HCT116 (cell line): ENCODE measurements around the gene OPN1MW3.
"Not testable (repeated sequence)": the region's sequence is repeated elsewhere in the genome, so short reads cannot be mapped to it uniquely, and the experiment has no call there.

Source experiments
- EZH2 ChIP-seq: fragments of 200-600 bp; sonication (generic); IDR thresholded peaks from 2 replicates; pipeline ENCODE4 v1.6.1; 2017; ENCODE audit warnings: antibody characterized with exemption, mixed run types
- POLR2AphosphoS5 ChIP-seq: IDR thresholded peaks from 2 replicates; pipeline ENCODE4 v1.6.1; 2011; ENCODE audit warnings: mild to moderate bottlenecking, low read depth, low read length, moderate library complexity
- YY1 ChIP-seq: IDR thresholded peaks from 2 replicates; pipeline ENCODE4 v1.6.1; 2011; ENCODE audit warnings: low read length, low read depth, moderate library complexity, mild to moderate bottlenecking; ENCODE audit not compliant: insufficient replicate concordance; ENCODE audit errors: extremely low read depth
- TF ChIP-seq, protein P1 (sequence below), 3 experiments: fragments of 200-600 bp in 1 of 3; sonication (generic) in 1 of 3; IDR thresholded peaks in 2 of 3; conservative IDR thresholded peaks in 1 of 3; 2 replicates each; pipeline ENCODE4 v1.5.1; 2012 to 2017; ENCODE audit warnings: low read depth in 2 of 3, low read length in 2 of 3, antibody characterized with exemption in 1 of 3, borderline replicate concordance in 1 of 3, control low read depth in 1 of 3, mild to moderate bottlenecking in 1 of 3, mixed read lengths in 1 of 3, mixed run types in 1 of 3, moderate library complexity in 1 of 3; ENCODE audit not compliant: insufficient read depth in 1 of 3

- TF ChIP-seq EZH2, YY1, POLR2AphosphoS5: not testable (repeated sequence)
- TF ChIP-seq, protein P1, sequence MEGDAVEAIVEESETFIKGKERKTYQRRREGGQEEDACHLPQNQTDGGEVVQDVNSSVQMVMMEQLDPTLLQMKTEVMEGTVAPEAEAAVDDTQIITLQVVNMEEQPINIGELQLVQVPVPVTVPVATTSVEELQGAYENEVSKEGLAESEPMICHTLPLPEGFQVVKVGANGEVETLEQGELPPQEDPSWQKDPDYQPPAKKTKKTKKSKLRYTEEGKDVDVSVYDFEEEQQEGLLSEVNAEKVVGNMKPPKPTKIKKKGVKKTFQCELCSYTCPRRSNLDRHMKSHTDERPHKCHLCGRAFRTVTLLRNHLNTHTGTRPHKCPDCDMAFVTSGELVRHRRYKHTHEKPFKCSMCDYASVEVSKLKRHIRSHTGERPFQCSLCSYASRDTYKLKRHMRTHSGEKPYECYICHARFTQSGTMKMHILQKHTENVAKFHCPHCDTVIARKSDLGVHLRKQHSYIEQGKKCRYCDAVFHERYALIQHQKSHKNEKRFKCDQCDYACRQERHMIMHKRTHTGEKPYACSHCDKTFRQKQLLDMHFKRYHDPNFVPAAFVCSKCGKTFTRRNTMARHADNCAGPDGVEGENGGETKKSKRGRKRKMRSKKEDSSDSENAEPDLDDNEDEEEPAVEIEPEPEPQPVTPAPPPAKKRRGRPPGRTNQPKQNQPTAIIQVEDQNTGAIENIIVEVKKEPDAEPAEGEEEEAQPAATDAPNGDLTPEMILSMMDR (IDR thresholded peaks at IDR 0.05 in 2 of 3, conservative IDR thresholded peaks at IDR 0.05 in 1 of 3; ENCODE audit: borderline replicate concordance in 1 of 3, insufficient read depth in 1 of 3, low read depth in 2 of 3, low read length in 2 of 3), result not testable (repeated sequence)
Observed at GRCh38 chrX:154258711-154259110, 1.3 kb downstream of the OPN1MW3 start.
